Nephron (organoid): Measurements from ENCODE around the gene ARL14EPL.
"Not testable (repeated sequence)": the region's sequence is repeated elsewhere in the genome, so short reads cannot be mapped to it uniquely, and the experiment has no call there.

Experiments used
- H3K27ac Mint-ChIP-seq, 3 experiments: 2 replicates each; pipeline ENCODE4 v1.8.0; 2020; ENCODE audit warnings: mixed read lengths in 3 of 3, mild to moderate bottlenecking in 2 of 3, moderate library complexity in 1 of 3
- H3K27me3 Mint-ChIP-seq: 2 replicates; pipeline ENCODE4 v1.8.0; 2021; ENCODE audit warnings: low read depth, mild to moderate bottlenecking, moderate library complexity, mixed read lengths
- H3K36me3 Mint-ChIP-seq: 2 replicates; pipeline ENCODE4 v1.8.0; 2020; ENCODE audit warnings: low read depth, mixed read lengths
- H3K4me1 Mint-ChIP-seq: 2 replicates; pipeline ENCODE4 v1.8.0; 2020; ENCODE audit warnings: mixed read lengths
- H3K4me3 Mint-ChIP-seq, 3 experiments: 2 replicates each; pipeline ENCODE4 v1.8.0; 2020; ENCODE audit warnings: mild to moderate bottlenecking in 3 of 3, mixed read lengths in 3 of 3, moderate library complexity in 2 of 3
- H3K9me3 Mint-ChIP-seq: 2 replicates; pipeline ENCODE4 v1.8.0; 2020; ENCODE audit warnings: mixed read lengths
- CTCF ChIP-seq, 3 experiments: fragments of 200-600 bp; sonication (generic); IDR thresholded peaks; one replicate each; pipeline ENCODE4 v1.5.0; 2021; ENCODE audit warnings: antibody characterized with exemption in 3 of 3; ENCODE audit not compliant: unreplicated experiment in 3 of 3

ARL14EPL gene

GRCh38 chr5:116088062-116088461, 55.8 kb downstream of the ARL14EPL start:
- no peaks in the 10 kb centered on the region for H3K9me3 Mint-ChIP-seq
- no peak overlapping the region for H3K4me3 Mint-ChIP-seq
- H3K36me3 Mint-ChIP-seq, result peaks cover 38% of the 10 kb centered on the region
- no peaks in the 10 kb centered on the region for H3K27me3 Mint-ChIP-seq
- H3K4me1 Mint-ChIP-seq, result peaks cover 17% of the 10 kb centered on the region
- TF ChIP-seq CTCF (IDR thresholded peaks at IDR 0.05; ENCODE audit: unreplicated experiment in 3 of 3), result no peak
- H3K27ac Mint-ChIP-seq, result no peak overlapping the region

GRCh38 chr5:116090302-116090701, 58.0 kb downstream of the ARL14EPL start:
- H3K9me3 Mint-ChIP-seq, result no peaks in the 10 kb centered on the region
- no peak overlapping the region for H3K4me3 Mint-ChIP-seq
- no peaks in the 10 kb centered on the region for H3K27me3 Mint-ChIP-seq
- TF ChIP-seq CTCF (IDR thresholded peaks at IDR 0.05; ENCODE audit: unreplicated experiment in 3 of 3), result no peak
- peaks cover 47% of the 10 kb centered on the region for H3K36me3 Mint-ChIP-seq
- peaks cover 9% of the 10 kb centered on the region for H3K4me1 Mint-ChIP-seq
- H3K27ac Mint-ChIP-seq, result no peak overlapping the region

GRCh38 chr5:116091416-116091815, 59.1 kb downstream of the ARL14EPL start:
- no peak for TF ChIP-seq CTCF (IDR thresholded peaks at IDR 0.05; ENCODE audit: unreplicated experiment in 3 of 3)
- Mint-ChIP-seq H3K36me3 (peaks cover 52% of the 10 kb centered on the region), H3K27me3 (no peaks in the 10 kb centered on the region), H3K4me3 (no peak overlapping the region), H3K4me1 (no peaks in the 10 kb centered on the region), H3K27ac (no peak overlapping the region), H3K9me3 (no peaks in the 10 kb centered on the region)

GRCh38 chr5:116097301-116097700, 65.0 kb downstream of the ARL14EPL start:
- Mint-ChIP-seq H3K4me1 (no peaks in the 10 kb centered on the region), H3K36me3 (peaks cover 72% of the 10 kb centered on the region), H3K4me3 (no peak overlapping the region), H3K27ac (no peak overlapping the region), H3K9me3 (peaks cover 9% of the 10 kb centered on the region), H3K27me3 (no peaks in the 10 kb centered on the region)
- TF ChIP-seq CTCF (IDR thresholded peaks at IDR 0.05; ENCODE audit: unreplicated experiment in 3 of 3), result no peak

GRCh38 chr5:116098998-116099397, 66.7 kb downstream of the ARL14EPL start:
- Mint-ChIP-seq H3K27ac (no peak overlapping the region), H3K4me1 (no peaks in the 10 kb centered on the region), H3K27me3 (no peaks in the 10 kb centered on the region), H3K4me3 (no peak overlapping the region), H3K9me3 (peaks cover 16% of the 10 kb centered on the region), H3K36me3 (peaks cover 73% of the 10 kb centered on the region)
- no peak for TF ChIP-seq CTCF (IDR thresholded peaks at IDR 0.05; ENCODE audit: unreplicated experiment in 3 of 3)

GRCh38 chr5:116104941-116105340, 72.7 kb downstream of the ARL14EPL start:
- peaks cover 45% of the 10 kb centered on the region for H3K9me3 Mint-ChIP-seq
- not testable (repeated sequence) for H3K27ac Mint-ChIP-seq, H3K4me1 Mint-ChIP-seq, H3K27me3 Mint-ChIP-seq, H3K4me3 Mint-ChIP-seq
- H3K36me3 Mint-ChIP-seq, result peaks cover 86% of the 10 kb centered on the region
